ENCODE data around the gene MUC20.
"Not testable (repeated sequence)": the region's sequence is repeated elsewhere in the genome, so short reads cannot be mapped to it uniquely, and the experiment has no call there.

MUC20 gene

GRCh38 chr3:195693428-195694216 is 27.2 kb upstream of the MUC20 start:
- peak; percentile 45 for DNase-seq

- DNase-seq, result peak; percentile 55
Measured at GRCh38 chr3:195694217-195695076, 26.3 kb upstream of the MUC20 start.

- peak; percentile 54 for DNase-seq
Measured at GRCh38 chr3:195696632-195697278, 24.0 kb upstream of the MUC20 start.

GRCh38 chr3:195697582-195698324 is 23.0 kb upstream of the MUC20 start:
- no peak for DNase-seq

- no peak for DNase-seq
Measured at GRCh38 chr3:195698325-195698646, 22.5 kb upstream of the MUC20 start.

- peak; percentile 36 for DNase-seq
Measured at GRCh38 chr3:195698647-195699387, 22.0 kb upstream of the MUC20 start.

GRCh38 chr3:195699388-195699771 is 21.4 kb upstream of the MUC20 start:
- DNase-seq, result peak; percentile 36

GRCh38 chr3:195699860-195700259 is 20.9 kb upstream of the MUC20 start:
- DNase-seq, result peak; percentile 42

- peak; percentile 51 for DNase-seq
Measured at GRCh38 chr3:195700319-195700718, 20.5 kb upstream of the MUC20 start.

GRCh38 chr3:195701042-195701915 is 19.5 kb upstream of the MUC20 start:
- peak; percentile 58 for DNase-seq

- peak; percentile 41 for DNase-seq
Measured at GRCh38 chr3:195703776-195704175, 17.0 kb upstream of the MUC20 start.

- peak; percentile 52 for DNase-seq
Measured at GRCh38 chr3:195704433-195704999, 16.3 kb upstream of the MUC20 start.

GRCh38 chr3:195705081-195705991 is 15.4 kb upstream of the MUC20 start:
- no peak for DNase-seq

- DNase-seq, result no peak
Measured at GRCh38 chr3:195708061-195708460, 12.7 kb upstream of the MUC20 start.

GRCh38 chr3:195708626-195709481 is 11.9 kb upstream of the MUC20 start:
- DNase-seq, result no peak

GRCh38 chr3:195709676-195710085 is 11.1 kb upstream of the MUC20 start:
- DNase-seq, result no peak

- DNase-seq, result not testable (repeated sequence)
Measured at GRCh38 chr3:195710126-195710905, 10.5 kb upstream of the MUC20 start.
